Stimulated activated CD4-positive, alpha-beta T cell treated with anti-CD3 and anti-CD28 coated beads, Interleukin-1b, Interleukin-23, amount 100 ng/mL, for 4 hours (primary cell): ENCODE data around the gene ALK.

Experiments used
- DNase-seq, 2 donors: peaks; one replicate each; pipeline ENCODE4 v3.0.0-alpha.2; 2020; ENCODE audit warnings: low read depth in 2 of 2

ALK gene

GRCh38 chr2:29528891-29529520 is 392.4 kb downstream of the ALK start:
- DNase-seq = no peak

GRCh38 chr2:29528371-29528770 is 393.0 kb downstream of the ALK start:
- DNase-seq = no peak

- no peak for DNase-seq
These were observed 393.4 kb downstream of the ALK start for GRCh38 chr2:29527947-29528346.

GRCh38 chr2:29526587-29527586 is 394.5 kb downstream of the ALK start:
- DNase-seq = no peak

GRCh38 chr2:29525921-29526320 is 395.5 kb downstream of the ALK start:
- DNase-seq = no peak

- DNase-seq = no peak
These were observed 396.7 kb downstream of the ALK start for GRCh38 chr2:29524652-29525051.

- DNase-seq = no peak
These were observed 398.3 kb downstream of the ALK start for GRCh38 chr2:29522951-29523669.

GRCh38 chr2:29520001-29520400 is 401.4 kb downstream of the ALK start:
- DNase-seq = no peak

GRCh38 chr2:29519338-29519925 is 402.0 kb downstream of the ALK start:
- no peak for DNase-seq

GRCh38 chr2:29518646-29519337 is 402.6 kb downstream of the ALK start:
- DNase-seq = no peak

- no peak for DNase-seq
These were observed 403.4 kb downstream of the ALK start for GRCh38 chr2:29518010-29518409.

GRCh38 chr2:29517413-29517812 is 404.0 kb downstream of the ALK start:
- DNase-seq = no peak

GRCh38 chr2:29516767-29517166 is 404.6 kb downstream of the ALK start:
- DNase-seq = no peak

GRCh38 chr2:29509878-29510277 is 411.5 kb downstream of the ALK start:
- DNase-seq = no peak

GRCh38 chr2:29509397-29509796 is 412.0 kb downstream of the ALK start:
- DNase-seq = no peak

- DNase-seq = no peak
These were observed 416.6 kb downstream of the ALK start for GRCh38 chr2:29504746-29505145.

- no peak for DNase-seq
These were observed 418.9 kb downstream of the ALK start for GRCh38 chr2:29502460-29502911.

- DNase-seq = no peak
These were observed 424.0 kb downstream of the ALK start for GRCh38 chr2:29497375-29497774.

- no peak for DNase-seq
These were observed 425.2 kb downstream of the ALK start for GRCh38 chr2:29496198-29496597.

GRCh38 chr2:29495536-29496060 is 425.8 kb downstream of the ALK start:
- no peak for DNase-seq

GRCh38 chr2:29495068-29495467 is 426.3 kb downstream of the ALK start:
- no peak for DNase-seq
